Hepatocyte (in vitro differentiated cells): ENCODE data around the gene CLEC4M. TPM values are rescaled to one million over a fixed set of nuclear protein-coding genes. Genes with fewer than 3 reads are reported as not detected.

Experiments used
- DNase-seq: peaks from one replicate; pipeline ENCODE4 v3.0.0-alpha.2; 2016; ENCODE audit warnings: low spot score
- H2AFZ ChIP-seq: fragments of 200-600 bp; sonication (generic); 2 replicates; pipeline ENCODE4 v1.6.0; 2016; ENCODE audit warnings: antibody characterized with exemption, mild to moderate bottlenecking
- H3K27ac ChIP-seq: fragments of 200-600 bp; sonication (generic); 2 replicates; pipeline ENCODE4 v1.5.1; 2016; ENCODE audit warnings: mild to moderate bottlenecking
- H3K27me3 ChIP-seq: fragments of 200-600 bp; sonication (generic); 2 replicates; pipeline ENCODE4 v1.6.1; 2016
- H3K36me3 ChIP-seq: fragments of 200-600 bp; sonication (generic); replicated peaks from 2 replicates; pipeline ENCODE4 v1.5.1; 2016; ENCODE audit warnings: low read depth; ENCODE audit not compliant: insufficient read depth
- H3K4me1 ChIP-seq: fragments of 200-600 bp; sonication (generic); 2 replicates; pipeline ENCODE4 v1.5.1; 2016; ENCODE audit warnings: mild to moderate bottlenecking, moderate library complexity; ENCODE audit not compliant: insufficient read depth
- H3K4me2 ChIP-seq: fragments of 200-600 bp; sonication (generic); 2 replicates; pipeline ENCODE4 v1.6.0; 2016
- H3K4me3 ChIP-seq: fragments of 200-600 bp; sonication (generic); 2 replicates; pipeline ENCODE4 v1.5.1; 2016; ENCODE audit warnings: mild to moderate bottlenecking
- H3K79me2 ChIP-seq: fragments of 200-600 bp; sonication (generic); 2 replicates; pipeline ENCODE4 v1.6.0; 2017; ENCODE audit warnings: mild to moderate bottlenecking
- H3K9me2 ChIP-seq: fragments of 200-600 bp; sonication (generic); replicated peaks from 2 replicates; pipeline ENCODE4 v1.6.0; 2017; ENCODE audit warnings: mild to moderate bottlenecking; ENCODE audit not compliant: insufficient read depth
- H3K9me3 ChIP-seq: fragments of 200-600 bp; sonication (generic); 2 replicates; pipeline ENCODE4 v1.5.1; 2016; ENCODE audit warnings: low read depth, mild to moderate bottlenecking
- H4K20me1 ChIP-seq: fragments of 200-600 bp; sonication (generic); 2 replicates; pipeline ENCODE4 v1.6.0; 2016; ENCODE audit warnings: mild to moderate bottlenecking; ENCODE audit not compliant: insufficient read depth, poor library complexity, severe bottlenecking
- CTCF ChIP-seq: fragments of 200-600 bp; sonication (generic); IDR thresholded peaks from 2 replicates; pipeline ENCODE4 v1.5.1; 2016; ENCODE audit warnings: antibody characterized with exemption, mild to moderate bottlenecking; ENCODE audit not compliant: poor library complexity
- EZH2 ChIP-seq: fragments of 200-600 bp; sonication (generic); IDR thresholded peaks from 2 replicates; pipeline ENCODE4 v1.6.1; 2016; ENCODE audit warnings: antibody characterized with exemption, mild to moderate bottlenecking, borderline replicate concordance
- EZH2phosphoT487 ChIP-seq: fragments of 200-600 bp; sonication (generic); IDR thresholded peaks from one replicate; pipeline ENCODE4 v1.6.1; 2018; ENCODE audit warnings: antibody characterized with exemption, mild to moderate bottlenecking, low read depth, moderate library complexity; ENCODE audit not compliant: unreplicated experiment, severe bottlenecking
- WGBS: methylation state at CpG from one replicate; pipeline ENCODE4 v1.1.6; 2016; ENCODE audit warnings: low lambda C conversion rate; ENCODE audit errors: missing lambda C conversion rate; 5-methylcytosine and 5-hydroxymethylcytosine counted together
- polyA plus RNA-seq: library from polyadenylated mRNA; unstranded; fragments of >200 nt; fragmentation: Nextera tagmentation; extraction: Ambion mirVana; gene quantifications from 2 replicates; pipeline ENCODE4 v1.2.1, GENCODE V29; 2016
- total RNA-seq: library from RNA; depleted of rRNA; stranded (reverse); fragments of >200 nt; gene quantifications from 2 replicates; pipeline ENCODE4 v1.2.3, GENCODE V29; 2014

CLEC4M gene
- total and polyA plus RNA-seq, 2 experiments from 2014 or later = 0.07 TPM; not detected in 1

GRCh38 chr19:7806234-7806633 is 43.2 kb downstream of the CLEC4M start:
- no peaks in the 10 kb centered on the region for H3K79me2 ChIP-seq
- no peaks in the 10 kb centered on the region for H3K36me3 ChIP-seq
- H3K4me1 ChIP-seq = no peaks in the 10 kb centered on the region
- H3K9me3 ChIP-seq = no peaks in the 10 kb centered on the region
- 83% methylated on average over 3 of the region's 3 CpGs for WGBS
- H3K4me3 ChIP-seq = no peak overlapping the region
- no peak overlapping the region for H3K4me2 ChIP-seq
- DNase-seq = no peak
- H3K27ac ChIP-seq = no peak overlapping the region
- H2AFZ ChIP-seq = no peak overlapping the region
- no peaks in the 10 kb centered on the region for H3K27me3 ChIP-seq
- no peaks in the 10 kb centered on the region for H3K9me2 ChIP-seq
- no peaks in the 10 kb centered on the region for H4K20me1 ChIP-seq
- TF ChIP-seq EZH2phosphoT487 = no peak
- no peak for TF ChIP-seq EZH2
- TF ChIP-seq CTCF = no peak

GRCh38 chr19:7806876-7807275 is 43.8 kb downstream of the CLEC4M start:
- DNase-seq = no peak
- no peak overlapping the region for H2AFZ ChIP-seq
- H3K36me3 ChIP-seq = no peaks in the 10 kb centered on the region
- H3K9me2 ChIP-seq = no peaks in the 10 kb centered on the region
- 88% methylated on average over 9 of the region's 9 CpGs for WGBS
- H3K4me1 ChIP-seq = no peaks in the 10 kb centered on the region
- H3K4me3 ChIP-seq = no peak overlapping the region
- H4K20me1 ChIP-seq = no peaks in the 10 kb centered on the region
- H3K4me2 ChIP-seq = no peak overlapping the region
- TF ChIP-seq EZH2 = no peak
- no peak for TF ChIP-seq CTCF
- no peak for TF ChIP-seq EZH2phosphoT487
- H3K27ac ChIP-seq = no peak overlapping the region
- no peaks in the 10 kb centered on the region for H3K27me3 ChIP-seq
- no peaks in the 10 kb centered on the region for H3K79me2 ChIP-seq
- no peaks in the 10 kb centered on the region for H3K9me3 ChIP-seq

- no peaks in the 10 kb centered on the region for H3K36me3 ChIP-seq
- H3K4me2 ChIP-seq = no peak overlapping the region
- H3K9me2 ChIP-seq = no peaks in the 10 kb centered on the region
- 66% methylated on average over 5 of the region's 5 CpGs for WGBS
- no peaks in the 10 kb centered on the region for H3K9me3 ChIP-seq
- no peaks in the 10 kb centered on the region for H4K20me1 ChIP-seq
- TF ChIP-seq CTCF = no peak
- no peak for TF ChIP-seq EZH2
- no peak for TF ChIP-seq EZH2phosphoT487
- no peak overlapping the region for H2AFZ ChIP-seq
- no peaks in the 10 kb centered on the region for H3K27me3 ChIP-seq
- H3K4me3 ChIP-seq = no peak overlapping the region
- no peaks in the 10 kb centered on the region for H3K79me2 ChIP-seq
- no peaks in the 10 kb centered on the region for H3K4me1 ChIP-seq
- no peak for DNase-seq
- H3K27ac ChIP-seq = no peak overlapping the region
Observed at GRCh38 chr19:7808108-7808507, 45.1 kb downstream of the CLEC4M start.

- no peak for DNase-seq
- Histone ChIP-seq H4K20me1 (no peaks in the 10 kb centered on the region), H3K9me2 (no peaks in the 10 kb centered on the region), H3K9me3 (no peaks in the 10 kb centered on the region), H3K4me2 (no peak overlapping the region), H3K27ac (no peak overlapping the region), H3K79me2 (no peaks in the 10 kb centered on the region), H3K4me1 (no peaks in the 10 kb centered on the region), H3K4me3 (no peak overlapping the region), H2AFZ (no peak overlapping the region), H3K27me3 (no peaks in the 10 kb centered on the region), H3K36me3 (no peaks in the 10 kb centered on the region)
- TF ChIP-seq EZH2 = no peak
- TF ChIP-seq EZH2phosphoT487 = no peak
- no peak for TF ChIP-seq CTCF
- 46% methylated on average over 2 of the region's 2 CpGs for WGBS
Observed at GRCh38 chr19:7811989-7812388, 48.9 kb downstream of the CLEC4M start.
